ENCODE measurements around the gene RPA3. TPM values are rescaled to one million over a fixed set of nuclear protein-coding genes. Genes with fewer than 3 reads are reported as not detected.

The RPA3 gene
- total RNA-seq, 2 donors from 2014 or later = 64.3 to 76.7 TPM

- DNase-seq (ENCODE audit: low spot score) = no peak
- Mint-ChIP-seq H3K27me3 (no peaks in the 10 kb centered on the region), H3K9me3 (no peaks in the 10 kb centered on the region), H3K4me3 (no peak overlapping the region), H3K27ac (no peak overlapping the region), H3K4me1 (ENCODE audit: low read depth in 2 of 2) (peaks cover 11 to 18% of the 10 kb centered on the region in 2 donors), H3K36me3 (no peaks in the 10 kb centered on the region)
- no peak for ATAC-seq
Measured at GRCh38 chr7:7710469-7710868, 7.9 kb downstream of the RPA3 start.

DNA sequence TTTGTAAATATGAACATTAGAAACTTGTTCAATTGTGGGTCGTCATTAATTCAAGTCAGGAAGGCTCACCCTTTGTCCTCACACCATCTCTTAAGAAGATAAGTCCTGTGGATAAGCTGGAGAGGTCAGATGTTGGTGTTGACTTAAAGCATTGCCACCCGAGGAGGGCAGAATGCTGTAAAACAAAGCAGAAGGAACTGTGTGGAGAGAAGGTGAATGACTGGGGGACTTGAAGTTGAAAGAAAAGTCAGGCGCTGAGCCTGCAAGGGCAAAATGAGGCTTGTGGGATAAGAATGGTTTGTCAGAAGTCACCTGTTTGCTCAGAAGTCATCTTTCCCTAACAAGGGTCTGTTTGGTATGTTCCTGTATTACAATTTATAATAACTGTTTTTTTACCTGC is 9.1 kb downstream of the RPA3 start:
- Mint-ChIP-seq H3K4me3 (no peak overlapping the region), H3K9me3 (no peaks in the 10 kb centered on the region), H3K27me3 (no peaks in the 10 kb centered on the region), H3K27ac (no peak overlapping the region), H3K36me3 (no peaks in the 10 kb centered on the region), H3K4me1 (ENCODE audit: low read depth in 2 of 2) (peaks cover 11 to 18% of the 10 kb centered on the region in 2 donors)
- ATAC-seq = no peak
- no peak for DNase-seq (ENCODE audit: low spot score)

- no peaks in the 10 kb centered on the region for H3K36me3 Mint-ChIP-seq
- H3K27me3 Mint-ChIP-seq = no peaks in the 10 kb centered on the region
- DNase-seq (ENCODE audit: low spot score) = no peak
- H3K4me1 Mint-ChIP-seq (ENCODE audit: low read depth in 2 of 2) = peaks cover 11 to 13% of the 10 kb centered on the region in 2 donors
- no peaks in the 10 kb centered on the region for H3K9me3 Mint-ChIP-seq
- no peak overlapping the region for H3K4me3 Mint-ChIP-seq
- no peak overlapping the region for H3K27ac Mint-ChIP-seq
- ATAC-seq = no peak
Measured at GRCh38 chr7:7707806-7708205, 10.6 kb downstream of the RPA3 start.

DNA sequence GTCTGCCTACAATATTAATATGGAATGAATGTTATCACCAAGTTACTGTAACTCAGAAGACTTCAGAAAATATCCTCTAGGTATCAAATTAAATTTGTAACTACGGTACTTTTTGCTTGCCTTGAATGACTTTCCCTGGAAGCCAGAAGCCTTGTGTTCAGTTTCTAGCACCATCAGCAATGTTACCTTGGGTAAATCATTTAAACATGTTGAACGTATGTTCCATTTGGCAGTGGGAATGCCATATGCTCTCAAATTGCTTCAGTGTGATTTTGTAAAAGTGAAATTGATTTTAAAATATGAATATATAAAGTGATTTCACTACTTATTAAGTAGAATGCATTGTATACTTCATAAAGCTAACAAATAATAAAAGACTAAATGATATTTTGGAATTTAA is 11.2 kb downstream of the RPA3 start:
- no peak for ATAC-seq
- no peak for DNase-seq (ENCODE audit: low spot score)
- peaks cover 11 to 13% of the 10 kb centered on the region in 2 donors for H3K4me1 Mint-ChIP-seq (ENCODE audit: low read depth in 2 of 2)
- no peak overlapping the region for H3K27ac Mint-ChIP-seq
- H3K9me3 Mint-ChIP-seq = no peaks in the 10 kb centered on the region
- H3K36me3 Mint-ChIP-seq = no peaks in the 10 kb centered on the region
- no peak overlapping the region for H3K4me3 Mint-ChIP-seq
- no peaks in the 10 kb centered on the region for H3K27me3 Mint-ChIP-seq

GRCh38 chr7:7706556-7707172 is 11.7 kb downstream of the RPA3 start:
- Mint-ChIP-seq H3K27me3 (no peaks in the 10 kb centered on the region), H3K27ac (no peak overlapping the region), H3K4me3 (no peak overlapping the region), H3K4me1 (ENCODE audit: low read depth in 2 of 2) (peaks cover 11 to 16% of the 10 kb centered on the region in 2 donors), H3K9me3 (no peaks in the 10 kb centered on the region), H3K36me3 (no peaks in the 10 kb centered on the region)
- no peak for DNase-seq (ENCODE audit: low spot score)
- ATAC-seq = no peak

DNA sequence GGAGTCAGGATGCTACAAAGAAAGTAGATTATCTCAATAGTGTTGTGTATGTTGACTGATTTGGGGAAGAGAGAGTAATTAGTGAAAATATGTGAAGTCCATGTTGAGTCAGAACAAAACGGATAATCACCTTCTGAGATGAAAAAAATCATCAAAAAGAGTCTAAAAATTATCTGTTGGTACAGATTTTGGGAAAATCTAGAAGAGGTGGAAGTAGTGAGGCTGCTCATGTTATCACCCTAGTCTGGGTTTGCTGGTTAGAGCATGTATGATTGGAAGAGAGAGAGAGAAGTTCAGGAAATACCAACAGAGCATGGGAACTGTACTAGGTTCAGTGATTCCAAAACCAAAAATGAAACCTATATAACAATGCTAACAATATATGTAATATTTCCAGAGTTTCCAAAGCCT is 12.3 kb downstream of the RPA3 start:
- H3K27ac Mint-ChIP-seq = peak overlapping the region in 1 of 2 donors; percentile 53
- H3K4me3 Mint-ChIP-seq = peak overlapping the region; percentile 25
- DNase-seq (ENCODE audit: low spot score) = no peak
- peak in 1 of 2 donors; percentile 66 for ATAC-seq
- no peaks in the 10 kb centered on the region for H3K27me3 Mint-ChIP-seq
- no peaks in the 10 kb centered on the region for H3K9me3 Mint-ChIP-seq
- H3K36me3 Mint-ChIP-seq = no peaks in the 10 kb centered on the region
- peaks cover 11 to 18% of the 10 kb centered on the region in 2 donors for H3K4me1 Mint-ChIP-seq (ENCODE audit: low read depth in 2 of 2)

- no peak for DNase-seq (ENCODE audit: low spot score)
- Mint-ChIP-seq H3K36me3 (no peaks in the 10 kb centered on the region), H3K4me3 (no peak overlapping the region), H3K4me1 (ENCODE audit: low read depth in 2 of 2) (peaks cover 6 to 18% of the 10 kb centered on the region in 2 donors), H3K9me3 (no peaks in the 10 kb centered on the region), H3K27me3 (no peaks in the 10 kb centered on the region), H3K27ac (no peak overlapping the region)
- ATAC-seq = no peak
Measured at GRCh38 chr7:7705318-7705717, 13.1 kb downstream of the RPA3 start.

- Mint-ChIP-seq H3K4me3 (no peak overlapping the region), H3K36me3 (no peaks in the 10 kb centered on the region), H3K27ac (no peak overlapping the region), H3K27me3 (no peaks in the 10 kb centered on the region), H3K4me1 (ENCODE audit: low read depth in 2 of 2) (peaks cover 6 to 21% of the 10 kb centered on the region in 2 donors), H3K9me3 (no peaks in the 10 kb centered on the region)
- DNase-seq (ENCODE audit: low spot score) (no peak), ATAC-seq (no peak)
Measured at GRCh38 chr7:7704867-7705266, 13.5 kb downstream of the RPA3 start.

GRCh38 chr7:7703427-7703826 is 15.0 kb downstream of the RPA3 start:
- no peak overlapping the region for H3K27ac Mint-ChIP-seq
- H3K27me3 Mint-ChIP-seq = no peaks in the 10 kb centered on the region
- peaks cover 6 to 22% of the 10 kb centered on the region in 2 donors for H3K4me1 Mint-ChIP-seq (ENCODE audit: low read depth in 2 of 2)
- no peak overlapping the region for H3K4me3 Mint-ChIP-seq
- no peak for ATAC-seq
- DNase-seq (ENCODE audit: low spot score) = no peak
- no peaks in the 10 kb centered on the region for H3K36me3 Mint-ChIP-seq
- H3K9me3 Mint-ChIP-seq = no peaks in the 10 kb centered on the region

DNA sequence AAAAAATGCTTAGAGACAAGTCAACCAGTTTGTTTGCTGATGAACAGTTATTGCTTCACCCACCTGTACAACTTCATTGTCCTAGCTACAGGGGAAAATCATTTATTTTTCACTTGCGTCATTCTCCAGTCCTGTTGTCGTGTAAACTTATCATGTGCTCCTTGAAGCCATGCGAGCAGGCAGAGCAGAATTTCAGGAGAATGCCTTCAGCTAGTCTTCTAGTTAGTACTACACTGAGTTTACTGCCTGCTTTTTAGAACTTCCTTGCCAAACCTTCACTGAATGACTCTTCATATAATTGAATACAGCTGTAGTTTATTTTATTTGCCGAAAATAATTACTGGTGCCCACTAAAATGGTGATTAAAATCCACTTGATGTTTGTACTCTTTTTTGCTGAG is 15.6 kb downstream of the RPA3 start:
- no peaks in the 10 kb centered on the region for H3K9me3 Mint-ChIP-seq
- no peaks in the 10 kb centered on the region for H3K27me3 Mint-ChIP-seq
- no peak overlapping the region for H3K4me3 Mint-ChIP-seq
- H3K36me3 Mint-ChIP-seq = no peaks in the 10 kb centered on the region
- no peak for ATAC-seq
- DNase-seq (ENCODE audit: low spot score) = no peak
- peaks cover 6 to 22% of the 10 kb centered on the region in 2 donors for H3K4me1 Mint-ChIP-seq (ENCODE audit: low read depth in 2 of 2)
- H3K27ac Mint-ChIP-seq = no peak overlapping the region

DNA sequence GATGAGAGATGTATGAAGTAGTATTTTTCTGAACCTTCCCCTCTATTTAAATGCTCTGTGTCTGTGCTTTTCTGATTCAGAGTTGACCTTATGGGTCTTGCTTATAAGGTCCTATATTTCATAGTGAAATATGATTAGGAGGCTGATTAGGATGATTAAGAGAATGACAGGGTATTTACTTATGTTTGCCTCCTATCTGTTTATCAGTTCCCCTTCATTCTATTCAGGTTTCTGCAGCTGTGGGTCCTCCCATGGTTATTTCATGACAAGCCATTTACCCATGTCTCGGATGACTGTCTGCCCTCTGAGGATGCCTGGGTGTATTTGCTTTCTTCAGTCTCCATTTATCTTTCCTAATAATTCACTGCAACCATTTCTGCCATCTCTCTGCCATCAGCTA is 16.9 kb downstream of the RPA3 start:
- H3K36me3 Mint-ChIP-seq = no peaks in the 10 kb centered on the region

GRCh38 chr7:7699970-7700369 is 18.4 kb downstream of the RPA3 start:
- H3K36me3 Mint-ChIP-seq = no peaks in the 10 kb centered on the region
- H3K27me3 Mint-ChIP-seq = no peaks in the 10 kb centered on the region
- H3K4me1 Mint-ChIP-seq (ENCODE audit: low read depth in 2 of 2) = peaks cover under 1 to 14% of the 10 kb centered on the region in 2 donors

More for the DNA sequence above, 16.9 kb downstream of the RPA3 start:
- no peaks in the 10 kb centered on the region for H3K9me3 Mint-ChIP-seq
- ATAC-seq = no peak
- no peak overlapping the region for H3K4me3 Mint-ChIP-seq
- no peaks in the 10 kb centered on the region for H3K27me3 Mint-ChIP-seq
- DNase-seq (ENCODE audit: low spot score) = no peak
- peaks cover 6 to 22% of the 10 kb centered on the region in 2 donors for H3K4me1 Mint-ChIP-seq (ENCODE audit: low read depth in 2 of 2)
- H3K27ac Mint-ChIP-seq = no peak overlapping the region

GRCh38 chr7:7699380-7699779 is 19.0 kb downstream of the RPA3 start:
- no peak overlapping the region for H3K4me3 Mint-ChIP-seq
- no peaks in the 10 kb centered on the region for H3K27me3 Mint-ChIP-seq
- no peak for ATAC-seq

More at GRCh38 chr7:7699970-7700369, 18.4 kb downstream of the RPA3 start:
- DNase-seq (ENCODE audit: low spot score) (no peak), ATAC-seq (no peak)
- H3K27ac Mint-ChIP-seq = no peak overlapping the region
- H3K4me3 Mint-ChIP-seq = no peak overlapping the region
- no peaks in the 10 kb centered on the region for H3K9me3 Mint-ChIP-seq

GRCh38 chr7:7698930-7699329 is 19.5 kb downstream of the RPA3 start:
- no peak for DNase-seq (ENCODE audit: low spot score)
- Mint-ChIP-seq H3K36me3 (peaks cover 4% of the 10 kb centered on the region), H3K9me3 (no peaks in the 10 kb centered on the region), H3K4me3 (no peak overlapping the region), H3K4me1 (ENCODE audit: low read depth in 2 of 2) (peaks cover 3 to 14% of the 10 kb centered on the region in 2 donors), H3K27me3 (no peaks in the 10 kb centered on the region), H3K27ac (no peak overlapping the region)
- no peak for ATAC-seq

More at GRCh38 chr7:7699380-7699779, 19.0 kb downstream of the RPA3 start:
- no peak for DNase-seq (ENCODE audit: low spot score)
- H3K4me1 Mint-ChIP-seq (ENCODE audit: low read depth in 2 of 2) = peaks cover 3 to 14% of the 10 kb centered on the region in 2 donors
- H3K27ac Mint-ChIP-seq = no peak overlapping the region
- H3K36me3 Mint-ChIP-seq = peaks cover 4% of the 10 kb centered on the region
- no peaks in the 10 kb centered on the region for H3K9me3 Mint-ChIP-seq
